ENCODE measurements around the gene RNF169. TPM values are rescaled to one million over a fixed set of nuclear protein-coding genes. Genes with fewer than 3 reads are reported as not detected.

The RNF169 gene
- total RNA-seq, 1 experiment from 2014 or later: 14.7 TPM

GRCh38 chr11:74837191-74837590 lies 88.5 kb downstream of the RNF169 start:
- no peak for DNase-seq (ENCODE audit: low read depth, low spot score)
- in situ Hi-C loops (cut with HindIII; ENCODE audit: low pct_unique_long_range_greater_than_20kb, low sequenced_read_pairs): no loop called here

- no peak for DNase-seq (ENCODE audit: low read depth, low spot score)
- in situ Hi-C loops (cut with HindIII; ENCODE audit: low pct_unique_long_range_greater_than_20kb, low sequenced_read_pairs): no loop called here
Measured at GRCh38 chr11:74838188-74838587, 89.5 kb downstream of the RNF169 start.

DNA sequence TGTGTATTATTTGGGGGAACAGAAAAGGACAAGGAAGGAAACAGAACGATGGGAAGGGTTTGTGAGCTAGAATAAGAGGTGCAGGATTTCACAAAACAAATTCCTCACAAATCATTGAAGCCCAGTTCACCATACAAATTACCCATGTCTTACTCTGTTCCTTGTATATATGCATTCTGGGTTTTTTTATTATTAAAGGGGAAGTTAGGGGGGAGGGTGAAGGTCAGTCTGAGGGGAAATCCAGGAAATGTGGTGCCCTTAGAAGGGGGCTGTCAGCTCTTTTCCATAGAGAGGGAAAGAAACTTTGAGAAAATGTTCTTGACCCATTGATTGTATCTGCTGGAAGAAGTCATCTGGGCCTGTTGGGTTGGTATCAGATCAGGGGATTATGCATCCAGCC lies 90.8 kb downstream of the RNF169 start:
- in situ Hi-C loops (cut with HindIII; ENCODE audit: low pct_unique_long_range_greater_than_20kb, low sequenced_read_pairs): no loop called here
- DNase-seq (ENCODE audit: low read depth, low spot score): no peak

DNA sequence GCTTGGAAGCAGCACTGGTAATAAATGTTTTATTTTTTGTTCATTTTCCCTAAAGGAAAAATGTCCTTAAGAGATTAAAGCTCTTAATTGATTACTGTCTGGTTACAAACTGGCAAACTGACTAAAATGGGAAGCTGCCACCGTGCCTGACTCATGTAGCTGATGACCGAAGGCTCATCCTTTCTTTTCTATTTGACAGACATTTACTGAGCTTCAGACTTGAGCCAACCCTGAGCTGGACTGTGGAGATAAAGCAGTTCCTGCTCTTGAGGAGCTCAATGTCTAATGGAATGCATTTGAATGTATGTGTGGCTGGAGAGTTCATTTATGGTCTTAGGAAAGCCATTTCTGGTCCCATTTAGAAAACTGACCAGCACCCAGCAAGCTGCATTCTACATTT lies 91.3 kb downstream of the RNF169 start:
- in situ Hi-C loops (cut with HindIII; ENCODE audit: low pct_unique_long_range_greater_than_20kb, low sequenced_read_pairs): no loop called here
- no peak for DNase-seq (ENCODE audit: low read depth, low spot score)

DNA sequence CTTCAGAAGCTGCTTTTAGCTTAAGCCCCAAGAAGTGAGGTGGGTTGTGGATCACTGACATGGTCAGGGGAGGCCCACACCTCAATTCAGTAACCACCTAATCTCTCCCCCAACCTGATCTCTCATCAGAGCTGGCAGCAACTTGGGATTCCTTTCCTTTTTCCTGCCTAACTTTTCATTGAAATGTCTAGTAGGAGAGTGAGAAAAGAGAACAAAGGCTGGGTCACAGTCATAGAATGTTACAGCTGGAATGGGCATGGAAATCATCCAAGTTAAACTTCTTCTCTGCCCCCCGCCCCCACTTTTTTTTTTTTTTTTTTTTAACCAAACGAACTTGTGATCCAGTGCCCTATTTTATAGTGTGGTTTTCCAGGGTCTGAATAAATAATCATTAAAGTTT lies 91.8 kb downstream of the RNF169 start:
- in situ Hi-C loops (cut with HindIII; ENCODE audit: low pct_unique_long_range_greater_than_20kb, low sequenced_read_pairs): no loop called here
- no peak for DNase-seq (ENCODE audit: low read depth, low spot score)

DNA sequence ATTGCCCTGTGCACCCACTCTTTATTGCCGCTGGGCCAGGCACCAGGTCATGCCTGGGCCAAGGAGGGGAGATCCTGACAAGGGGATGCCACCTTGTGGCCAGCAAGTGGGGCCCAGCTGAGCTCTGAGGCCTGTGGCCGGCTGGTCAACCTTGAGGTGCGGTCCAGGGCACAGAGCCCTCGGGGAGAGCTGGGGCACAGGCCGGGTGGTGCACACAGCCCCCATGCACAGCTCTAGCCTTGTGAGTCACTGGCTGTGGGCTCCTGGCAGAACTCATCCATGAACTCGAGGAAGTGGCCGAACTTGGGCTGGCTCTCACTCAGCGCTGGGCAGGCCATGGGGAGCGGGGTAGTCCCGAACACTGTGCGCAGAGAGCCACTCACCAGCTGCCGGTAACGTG lies 94.3 kb downstream of the RNF169 start:
- no peak for DNase-seq (ENCODE audit: low read depth, low spot score)
- in situ Hi-C loops (cut with HindIII; ENCODE audit: low pct_unique_long_range_greater_than_20kb, low sequenced_read_pairs): no loop called here

- no peak for DNase-seq (ENCODE audit: low read depth, low spot score)
- in situ Hi-C loops (cut with HindIII; ENCODE audit: low pct_unique_long_range_greater_than_20kb, low sequenced_read_pairs): no loop called here
Measured at GRCh38 chr11:74844072-74844471, 95.4 kb downstream of the RNF169 start.

GRCh38 chr11:74844865-74845264 lies 96.2 kb downstream of the RNF169 start:
- no peak for DNase-seq (ENCODE audit: low read depth, low spot score)
- in situ Hi-C loops (cut with HindIII; ENCODE audit: low pct_unique_long_range_greater_than_20kb, low sequenced_read_pairs): no loop called here

- in situ Hi-C loops (cut with HindIII; ENCODE audit: low pct_unique_long_range_greater_than_20kb, low sequenced_read_pairs): no loop called here
- DNase-seq (ENCODE audit: low read depth, low spot score): no peak
Measured at GRCh38 chr11:74845978-74846517, 97.4 kb downstream of the RNF169 start.

- in situ Hi-C loops (cut with HindIII; ENCODE audit: low pct_unique_long_range_greater_than_20kb, low sequenced_read_pairs): no loop called here
- no peak for DNase-seq (ENCODE audit: low read depth, low spot score)
Measured at GRCh38 chr11:74846770-74847169, 98.1 kb downstream of the RNF169 start.

- DNase-seq (ENCODE audit: low read depth, low spot score): no peak
- in situ Hi-C loops (cut with HindIII; ENCODE audit: low pct_unique_long_range_greater_than_20kb, low sequenced_read_pairs): no loop called here
Measured at GRCh38 chr11:74847395-74847794, 98.7 kb downstream of the RNF169 start.

GRCh38 chr11:74847895-74848294 lies 99.2 kb downstream of the RNF169 start:
- no peak for DNase-seq (ENCODE audit: low read depth, low spot score)
- in situ Hi-C loops (cut with HindIII; ENCODE audit: low pct_unique_long_range_greater_than_20kb, low sequenced_read_pairs): no loop called here

DNA sequence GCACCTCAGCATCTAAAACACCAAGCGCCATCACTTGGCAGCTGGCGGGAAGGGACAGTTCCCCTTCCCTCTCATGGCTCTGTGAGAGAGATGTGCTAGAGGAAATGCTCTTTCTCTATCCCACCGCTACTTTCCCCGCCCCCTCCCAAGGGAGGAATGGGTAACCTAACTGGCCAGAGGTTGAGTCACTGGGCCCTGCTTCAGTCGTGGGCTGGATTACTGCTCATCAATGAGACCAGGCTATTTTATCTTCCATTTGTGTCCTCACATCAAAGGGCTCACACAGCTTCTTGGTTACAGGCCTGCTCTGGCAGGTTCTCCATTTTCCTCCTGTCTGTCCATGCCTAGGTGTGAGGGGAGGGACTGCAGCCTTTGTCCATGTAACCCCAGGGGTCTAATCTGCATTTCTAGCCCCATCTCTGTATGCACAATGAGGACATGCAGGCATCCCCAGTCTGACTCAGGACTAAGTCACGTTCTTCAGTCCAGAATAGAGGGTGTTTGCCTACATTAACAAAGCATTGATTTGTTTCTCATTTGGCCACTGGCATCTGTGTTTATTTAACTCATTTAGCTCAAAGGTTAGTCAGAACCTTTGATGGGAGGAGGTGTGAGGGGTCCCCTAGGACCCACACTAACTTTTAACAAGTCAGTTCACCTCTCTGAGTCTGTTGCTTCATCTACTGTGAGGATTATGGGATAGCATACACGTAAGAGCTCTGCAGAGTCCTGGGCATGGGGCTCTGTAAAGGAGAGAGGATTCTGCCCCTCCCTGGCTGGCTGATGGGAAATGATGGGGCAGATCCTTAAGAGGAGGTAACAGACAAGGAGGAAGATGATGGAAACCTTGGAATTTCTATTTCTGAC lies 101.1 kb downstream of the RNF169 start:
- DNase-seq (ENCODE audit: low read depth, low spot score): no peak
- in situ Hi-C loops (cut with HindIII; ENCODE audit: low pct_unique_long_range_greater_than_20kb, low sequenced_read_pairs): no loop called here

DNA sequence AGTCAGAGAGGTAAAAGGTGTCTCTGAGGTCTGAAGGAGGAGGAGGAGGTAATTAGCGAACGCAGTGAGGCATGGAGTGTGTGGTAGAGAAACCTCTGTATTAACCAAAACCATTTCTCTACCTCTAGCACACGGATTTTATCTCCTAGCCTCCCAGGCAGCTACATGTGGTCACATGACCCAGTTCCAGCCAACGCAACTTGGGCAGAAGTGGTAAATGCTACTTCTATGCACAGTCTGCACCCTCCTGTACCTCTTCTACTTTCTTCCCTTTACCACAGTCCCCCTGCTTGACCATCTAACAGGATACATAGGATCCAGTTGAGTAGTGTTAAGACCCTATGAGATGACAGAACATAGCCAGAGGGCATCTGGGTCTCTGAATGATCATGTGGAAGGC lies 104.6 kb downstream of the RNF169 start:
- in situ Hi-C loops (cut with HindIII; ENCODE audit: low pct_unique_long_range_greater_than_20kb, low sequenced_read_pairs): no loop called here
- no peak for DNase-seq (ENCODE audit: low read depth, low spot score)

GRCh38 chr11:74860743-74861142 lies 112.1 kb downstream of the RNF169 start:
- no peak for DNase-seq (ENCODE audit: low read depth, low spot score)
- in situ Hi-C loops (cut with HindIII; ENCODE audit: low pct_unique_long_range_greater_than_20kb, low sequenced_read_pairs): no loop called here

DNA sequence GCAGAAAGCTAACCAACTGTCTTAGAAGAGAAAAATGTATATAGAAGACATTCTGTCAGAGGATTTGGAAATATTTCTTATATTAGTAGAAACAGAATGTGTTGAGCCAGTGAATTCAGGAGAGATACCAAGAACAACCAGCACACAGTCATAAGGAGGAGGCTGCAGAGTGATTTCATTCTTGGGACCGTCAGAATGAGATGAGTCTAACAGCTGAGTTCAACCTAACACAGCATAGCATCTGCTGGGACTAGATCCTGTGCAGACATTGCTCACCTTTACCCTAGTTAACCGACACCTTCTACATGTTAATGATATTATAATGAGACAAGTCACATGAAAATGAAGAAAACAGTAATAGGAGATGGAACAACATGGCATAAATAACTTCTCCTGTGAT lies 114.8 kb downstream of the RNF169 start:
- no peak for DNase-seq (ENCODE audit: low read depth, low spot score)
- in situ Hi-C loops (cut with HindIII; ENCODE audit: low pct_unique_long_range_greater_than_20kb, low sequenced_read_pairs): no loop called here

- in situ Hi-C loops (cut with HindIII; ENCODE audit: low pct_unique_long_range_greater_than_20kb, low sequenced_read_pairs): no loop called here
- no peak for DNase-seq (ENCODE audit: low read depth, low spot score)
Measured at GRCh38 chr11:74866557-74866956, 117.9 kb downstream of the RNF169 start.

DNA sequence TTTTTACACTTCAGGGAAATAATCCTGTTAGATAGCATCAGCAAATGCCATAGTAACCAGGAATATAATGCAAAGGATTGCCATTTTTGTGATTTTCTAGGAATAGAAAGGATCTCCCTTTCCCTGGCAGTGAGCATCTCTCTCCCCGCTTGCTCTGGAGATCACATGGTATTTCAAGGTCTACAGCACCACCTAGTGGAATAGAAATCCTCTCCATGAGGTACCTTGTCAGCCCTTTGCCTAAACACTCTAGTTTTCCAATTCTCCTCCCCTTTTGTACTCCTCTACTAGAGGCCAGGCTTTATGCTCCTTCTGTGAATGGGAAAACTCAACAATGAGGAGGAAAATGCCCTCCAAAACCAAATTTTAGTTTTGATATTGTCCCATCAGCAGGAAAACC lies 121.8 kb downstream of the RNF169 start:
- in situ Hi-C loops (cut with HindIII; ENCODE audit: low pct_unique_long_range_greater_than_20kb, low sequenced_read_pairs): no loop called here
- peak; percentile 77 for DNase-seq (ENCODE audit: low read depth, low spot score)

- DNase-seq (ENCODE audit: low read depth, low spot score): no peak
- in situ Hi-C loops (cut with HindIII; ENCODE audit: low pct_unique_long_range_greater_than_20kb, low sequenced_read_pairs): no loop called here
Measured at GRCh38 chr11:74871037-74871436, 122.4 kb downstream of the RNF169 start.
